Thoracic aorta (tissue), 2 donors: ENCODE measurements around the gene ADARB1. TPM values are rescaled to one million over a fixed set of nuclear protein-coding genes. Genes with fewer than 3 reads are reported as not detected.

Experiments used
- ATAC-seq: fragments of 150-250 bp; one replicate; pipeline ENCODE4 v1.8.0; 2017; ENCODE audit warnings: low read depth; ENCODE audit not compliant: insufficient number of reproducible peaks, low FRiP score
- DNase-seq: peaks from one replicate; pipeline ENCODE4 v3.0.0-alpha.2; 2020; ENCODE audit warnings: low spot score
- H3K27ac ChIP-seq, 2 donors: fragments of 200-600 bp; sonication (generic); 1 replicate in 1 of 2; 2 replicates in 1 of 2; pipeline ENCODE4 v1.5.1; 2016; ENCODE audit warnings: mild to moderate bottlenecking in 2 of 2, moderate library complexity in 2 of 2
- H3K27me3 ChIP-seq: fragments of 200-600 bp; sonication (generic); replicated peaks from 2 replicates; pipeline ENCODE4 v1.6.0; 2016; ENCODE audit warnings: mild to moderate bottlenecking; ENCODE audit not compliant: insufficient read depth
- H3K36me3 ChIP-seq: fragments of 200-600 bp; sonication (generic); one replicate; pipeline ENCODE4 v1.5.1; 2016
- H3K4me1 ChIP-seq, 2 donors: fragments of 200-600 bp; sonication (generic); 1 replicate in 1 of 2; 2 replicates in 1 of 2; pipeline versions ENCODE4 v1.5.1 to v1.6.0; 2016; ENCODE audit warnings: low read depth in 2 of 2, mild to moderate bottlenecking in 1 of 2; ENCODE audit not compliant: control insufficient read depth in 1 of 2
- H3K4me3 ChIP-seq: fragments of 200-600 bp; sonication (generic); 2 replicates; pipeline ENCODE4 v1.5.1; 2016; ENCODE audit warnings: mild to moderate bottlenecking
- H3K9me3 ChIP-seq: fragments of 200-600 bp; sonication (generic); 2 replicates; pipeline ENCODE4 v1.5.1; 2016
- CTCF ChIP-seq: fragments of 200-600 bp; sonication (generic); IDR thresholded peaks from one replicate; pipeline ENCODE4 v1.5.1; 2019; ENCODE audit warnings: antibody characterized with exemption
- total RNA-seq, 2 donors: library from RNA; depleted of rRNA; stranded (reverse); fragments of >200 nt; gene quantifications; one replicate each; pipeline versions ENCODE4 v1.1.0 to v1.2.3, GENCODE V29; 2016

ADARB1 gene
- total RNA-seq, 2 donors from 2014 or later = 124 to 201 TPM

DNA sequence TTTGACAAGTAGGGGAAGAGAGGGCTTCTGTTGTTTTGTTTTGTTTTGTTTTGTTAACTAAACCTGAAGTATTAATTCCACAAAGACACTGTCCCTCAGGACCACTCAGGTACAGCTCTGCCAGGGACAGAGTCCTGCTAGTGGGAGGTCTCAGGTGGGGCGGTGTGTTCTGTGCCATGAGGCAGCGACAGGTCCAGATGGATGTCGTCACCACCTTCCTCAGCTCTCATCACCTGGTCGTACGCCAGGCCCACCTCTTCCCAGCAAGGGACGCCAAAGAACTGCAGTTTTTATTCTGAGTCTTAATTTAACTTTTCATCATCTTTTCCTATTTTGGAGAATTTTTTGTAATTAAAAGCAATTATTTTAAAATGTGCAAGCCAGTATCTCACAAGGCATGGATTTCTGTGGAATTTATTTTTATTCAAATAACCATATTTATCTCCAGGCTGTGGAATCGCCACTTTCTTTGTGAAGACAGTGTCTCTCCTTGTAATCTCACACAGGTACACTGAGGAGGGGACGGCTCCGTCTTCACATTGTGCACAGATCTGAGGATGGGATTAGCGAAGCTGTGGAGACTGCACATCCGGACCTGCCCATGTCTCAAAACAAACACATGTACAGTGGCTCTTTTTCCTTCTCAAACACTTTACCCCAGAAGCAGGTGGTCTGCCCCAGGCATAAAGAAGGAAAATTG, 150.8 kb downstream of the ADARB1 start:
- H3K4me1 ChIP-seq = peaks cover 0 to 16% of the 10 kb centered on the region in 2 donors
- ATAC-seq (no peak), DNase-seq (no peak)
- H3K27me3 ChIP-seq = no peaks in the 10 kb centered on the region
- peaks cover 35% of the 10 kb centered on the region for H3K36me3 ChIP-seq
- no peak for TF ChIP-seq CTCF
- H3K9me3 ChIP-seq = no peaks in the 10 kb centered on the region
- H3K4me3 ChIP-seq = no peak overlapping the region
- no peak overlapping the region for H3K27ac ChIP-seq

DNA sequence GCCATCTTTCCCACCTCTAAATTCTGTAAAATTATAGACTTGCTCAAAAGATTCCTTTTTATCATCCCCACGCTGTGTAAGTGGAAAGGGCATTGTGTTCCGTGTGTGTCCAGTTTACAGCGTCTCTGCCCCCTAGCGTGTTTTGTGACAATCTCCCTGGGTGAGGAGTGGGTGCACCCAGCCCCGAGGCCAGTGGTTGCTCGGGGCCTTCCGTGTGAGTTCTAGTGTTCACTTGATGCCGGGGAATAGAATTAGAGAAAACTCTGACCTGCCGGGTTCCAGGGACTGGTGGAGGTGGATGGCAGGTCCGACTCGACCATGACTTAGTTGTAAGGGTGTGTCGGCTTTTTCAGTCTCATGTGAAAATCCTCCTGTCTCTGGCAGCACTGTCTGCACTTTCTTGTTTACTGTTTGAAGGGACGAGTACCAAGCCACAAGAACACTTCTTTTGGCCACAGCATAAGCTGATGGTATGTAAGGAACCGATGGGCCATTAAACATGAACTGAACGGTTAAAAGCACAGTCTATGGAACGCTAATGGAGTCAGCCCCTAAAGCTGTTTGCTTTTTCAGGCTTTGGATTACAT, 151.5 kb downstream of the ADARB1 start:
- TF ChIP-seq CTCF = no peak
- DNase-seq (no peak), ATAC-seq (no peak)
- no peaks in the 10 kb centered on the region for H3K27me3 ChIP-seq
- no peak overlapping the region for H3K4me3 ChIP-seq
- peaks cover 0 to 12% of the 10 kb centered on the region in 2 donors for H3K4me1 ChIP-seq
- no peak overlapping the region for H3K27ac ChIP-seq
- H3K36me3 ChIP-seq = peaks cover 29% of the 10 kb centered on the region
- H3K9me3 ChIP-seq = no peaks in the 10 kb centered on the region

DNA sequence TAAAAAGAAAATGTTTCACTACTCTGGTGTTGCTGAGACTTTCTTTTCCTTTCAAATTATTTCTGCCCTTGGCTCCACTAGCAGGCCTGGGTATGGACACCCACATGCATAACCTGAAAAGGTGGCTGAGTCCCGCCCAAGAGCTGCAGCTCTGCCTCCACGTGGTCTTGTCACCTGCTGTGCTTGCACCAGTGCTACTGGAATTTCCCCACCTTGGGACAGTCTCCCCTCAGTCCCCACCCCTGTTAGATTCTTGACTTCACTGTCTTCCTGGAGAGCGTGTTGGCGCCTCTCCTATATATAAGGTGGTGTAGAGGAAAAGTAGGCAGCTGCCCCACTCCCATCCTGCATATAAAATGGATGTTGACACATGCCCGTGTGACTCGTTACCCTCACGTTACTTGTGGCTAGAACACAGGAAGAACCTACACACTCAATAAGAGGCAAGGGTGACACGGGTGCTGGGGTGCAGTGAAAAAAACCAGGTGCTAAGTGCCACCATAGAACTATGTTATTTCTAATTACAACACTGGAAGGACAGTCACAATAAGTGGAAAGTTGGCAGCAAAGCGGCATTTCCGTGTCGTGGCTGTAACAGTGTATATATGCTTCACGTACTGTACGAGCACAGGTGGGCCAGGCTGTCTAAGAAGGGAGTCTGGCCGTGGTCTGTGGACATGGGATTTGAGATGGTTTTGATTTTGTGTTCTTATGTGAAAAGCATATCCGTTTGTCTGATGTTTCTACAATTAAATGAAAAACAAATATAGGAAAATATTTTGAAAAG, 152.4 kb downstream of the ADARB1 start:
- no peak for TF ChIP-seq CTCF
- no peak overlapping the region for H3K4me3 ChIP-seq
- H3K4me1 ChIP-seq = peaks cover 0 to 12% of the 10 kb centered on the region in 2 donors
- H3K9me3 ChIP-seq = no peaks in the 10 kb centered on the region
- no peaks in the 10 kb centered on the region for H3K27me3 ChIP-seq
- no peak overlapping the region for H3K27ac ChIP-seq
- no peak for DNase-seq
- H3K36me3 ChIP-seq = peaks cover 20% of the 10 kb centered on the region
- no peak for ATAC-seq

DNA sequence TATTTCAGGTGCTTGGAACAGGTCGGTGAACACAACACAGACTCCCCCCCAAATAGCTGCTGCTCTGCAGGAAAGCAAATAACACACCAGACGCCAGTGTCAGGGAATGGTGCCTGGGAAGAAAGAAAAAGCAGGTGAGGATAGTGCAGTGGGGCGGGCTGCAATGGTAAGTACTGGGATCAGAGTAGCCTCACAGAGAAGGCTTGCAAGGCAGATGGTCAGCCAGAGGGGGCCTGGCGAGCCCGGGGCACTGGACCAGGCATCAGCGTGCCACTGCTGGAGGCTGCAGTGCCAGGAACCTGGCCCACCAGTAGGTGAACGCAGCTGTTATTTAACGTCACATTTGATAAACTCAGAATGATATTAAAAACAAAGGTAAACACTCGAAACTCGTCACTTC, 153.4 kb downstream of the ADARB1 start:
- Histone ChIP-seq H3K27me3 (no peaks in the 10 kb centered on the region), H3K9me3 (no peaks in the 10 kb centered on the region), H3K36me3 (peaks cover 11% of the 10 kb centered on the region), H3K4me3 (no peak overlapping the region), H3K27ac (no peak overlapping the region), H3K4me1 (peaks cover 0 to 12% of the 10 kb centered on the region in 2 donors)
- no peak for TF ChIP-seq CTCF
- ATAC-seq = no peak
- no peak for DNase-seq

DNA sequence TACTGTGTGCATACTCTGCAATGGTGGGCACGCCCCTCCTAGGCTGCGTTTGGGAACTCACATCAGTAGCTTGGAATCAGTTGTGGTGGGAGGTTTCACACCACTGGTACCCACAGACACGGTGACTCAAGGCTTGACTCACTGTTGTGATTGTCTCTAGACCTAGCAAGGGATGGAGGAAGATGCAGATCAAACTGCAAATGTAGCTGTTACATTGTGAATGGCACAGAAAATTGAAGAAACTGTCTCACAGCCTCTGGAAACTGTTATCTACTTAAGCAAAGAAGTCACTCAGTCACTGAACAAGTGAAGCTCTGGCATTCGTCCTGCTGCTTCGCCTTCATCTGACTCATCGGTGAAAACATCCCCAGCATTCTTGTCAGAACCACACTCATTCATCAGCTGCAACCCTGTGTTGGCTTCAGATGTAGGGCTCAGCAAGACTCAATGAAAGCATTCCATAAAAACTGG, 153.8 kb downstream of the ADARB1 start:
- Histone ChIP-seq H3K36me3 (peaks cover 8% of the 10 kb centered on the region), H3K27ac (no peak overlapping the region), H3K9me3 (no peaks in the 10 kb centered on the region), H3K4me3 (no peak overlapping the region), H3K4me1 (peaks cover 0 to 12% of the 10 kb centered on the region in 2 donors), H3K27me3 (no peaks in the 10 kb centered on the region)
- TF ChIP-seq CTCF = no peak
- ATAC-seq (no peak), DNase-seq (no peak)
